Sigmoid colon (tissue), 4 donors: ENCODE data around the gene MS4A13.

Experiments
- CTCF ChIP-seq, 4 experiments: fragments of 450-650 bp in 3 of 4; fragments of 200-600 bp in 1 of 4; IDR thresholded peaks; one replicate each; pipeline ENCODE4 v1.5.1; 2016 to 2019; ENCODE audit warnings: antibody characterized with exemption in 4 of 4, mild to moderate bottlenecking in 3 of 4, moderate library complexity in 2 of 4
- EP300 ChIP-seq, 4 donors: sonication (generic); formaldehyde crosslinking; IDR thresholded peaks; one replicate each; pipeline ENCODE4 v1.6.1; 2017; ENCODE audit warnings: antibody characterized with exemption in 4 of 4
- POLR2A ChIP-seq, 2 donors: fragments of 450-650 bp; IDR thresholded peaks; one replicate each; pipeline ENCODE4 v1.6.1; 2016; ENCODE audit warnings: antibody characterized with exemption in 2 of 2, mild to moderate bottlenecking in 2 of 2, moderate library complexity in 2 of 2
- POLR2AphosphoS5 ChIP-seq, 4 donors: sonication (generic); formaldehyde crosslinking; IDR thresholded peaks; one replicate each; pipeline ENCODE4 v1.6.1; 2017; ENCODE audit warnings: antibody characterized with exemption in 4 of 4

GRCh38 chr11:60544077-60544476 lies 28.9 kb downstream of the MS4A13 start:
- TF ChIP-seq CTCF (IDR thresholded peaks at IDR 0.05) (no peak), POLR2A (IDR thresholded peaks at IDR 0.05) (no peak), POLR2AphosphoS5 (IDR thresholded peaks at IDR 0.05) (no peak), EP300 (IDR thresholded peaks at IDR 0.05) (no peak)
